AG04449 (cell line): ENCODE measurements around the gene LTBP2.

Experiments used
- CTCF ChIA-PET: fragments of 350-600 bp; formaldehyde crosslinking; extraction: SDS; loops from one replicate; lab custom pipeline; 2021; ENCODE audit warnings: antibody characterized with exemption; lab: Yijun Ruan, JAX
- POLR2A ChIA-PET: fragments of 400-600, 350-600 bp; formaldehyde crosslinking; extraction: SDS; loops from one replicate; lab custom pipeline; 2020; ENCODE audit warnings: antibody characterized with exemption, inconsistent platforms; lab: Yijun Ruan, JAX
- DNase-seq: peaks from one replicate; pipeline ENCODE4 v3.0.0-alpha.2; 2010; ENCODE audit warnings: low read depth, low spot score
- H3K4me3 ChIP-seq: 2 replicates; pipeline ENCODE4 v1.5.1; 2011; ENCODE audit warnings: low read depth, mild to moderate bottlenecking, control low read depth, low read length
- CTCF ChIP-seq: IDR thresholded peaks from one replicate; pipeline ENCODE4 v1.5.1; 2011; ENCODE audit warnings: mild to moderate bottlenecking, moderate library complexity, low read length, control low read depth, inconsistent platforms; ENCODE audit not compliant: insufficient read depth; ENCODE audit errors: missing control alignments

The LTBP2 gene

GRCh38 chr14:74655599-74656395 is 43.8 kb upstream of the LTBP2 start:
- peak; percentile 59 for DNase-seq
- no peak for TF ChIP-seq CTCF
- CTCF ChIA-PET = interaction anchor here (0.9 to 8.2 kb wide), 8 partner anchors 8 to 149 kb away, joined by 3 to 66 read pairs (median 4); partner anchors contain the start of gene LTBP2
- H3K4me3 ChIP-seq = no peak overlapping the region
- POLR2A ChIA-PET = interaction anchor here (0.6 to 1.6 kb wide), 3 partner anchors 12 to 39 kb away, joined by 3 to 5 read pairs (median 4); no protein-coding TSS in a partner anchor

GRCh38 chr14:74654931-74655330 is 42.9 kb upstream of the LTBP2 start:
- POLR2A ChIA-PET = interaction anchor here (1.4 kb wide), 1 partner anchor 36 kb away, joined by 4 read pairs; no protein-coding TSS in a partner anchor
- CTCF ChIA-PET = interaction anchor here (0.9 to 8.2 kb wide), 6 partner anchors 9 to 109 kb away, joined by 3 to 66 read pairs (median 14); partner anchors contain the start of gene LTBP2
- DNase-seq = no peak
- TF ChIP-seq CTCF = no peak
- no peak overlapping the region for H3K4me3 ChIP-seq

GRCh38 chr14:74653386-74654138 is 41.5 kb upstream of the LTBP2 start:
- TF ChIP-seq CTCF = no peak
- H3K4me3 ChIP-seq = no peak overlapping the region
- ChIA-PET CTCF (interaction anchor here (1.2 to 8.2 kb wide), 5 partner anchors 10 to 43 kb away, joined by 3 to 66 read pairs (median 23); partner anchors contain the start of gene LTBP2), POLR2A (interaction anchor here (1.2 to 1.5 kb wide), 2 partner anchors 34 to 45 kb away, joined by 4 read pairs; no protein-coding TSS in a partner anchor)
- DNase-seq = no peak

- TF ChIP-seq CTCF = no peak
- POLR2A ChIA-PET = interaction anchor here (1.5 kb wide), 1 partner anchor 44 kb away, joined by 4 read pairs; no protein-coding TSS in a partner anchor
- CTCF ChIA-PET = interaction anchor here (1.2 to 8.2 kb wide), 6 partner anchors 11 to 42 kb away, joined by 3 to 66 read pairs (median 14); partner anchors contain the start of gene LTBP2
- no peak for DNase-seq
- H3K4me3 ChIP-seq = no peak overlapping the region
These were observed 40.5 kb upstream of the LTBP2 start for GRCh38 chr14:74652541-74652940.

- no peak for TF ChIP-seq CTCF
- no peak overlapping the region for H3K4me3 ChIP-seq
- POLR2A ChIA-PET = interaction anchor here (0.6 kb wide), 1 partner anchor 29 kb away, joined by 4 read pairs; no protein-coding TSS in a partner anchor
- CTCF ChIA-PET = interaction anchor here (2.0 to 8.2 kb wide), 3 partner anchors 33 to 40 kb away, joined by 4 to 66 read pairs (median 23); partner anchors contain the start of gene LTBP2
- DNase-seq = no peak
These were observed 39.1 kb upstream of the LTBP2 start for GRCh38 chr14:74650927-74651686.
